GM18867 (cell line): ENCODE data around the gene RBM5.

Experiments
- ATAC-seq: cut with Tn5 transposase; IDR thresholded peaks from one replicate; pipeline ENCODE4 v1.9.1; 2021; ENCODE audit warnings: mild to moderate bottlenecking, moderate library complexity; ENCODE audit not compliant: unreplicated experiment

RBM5 gene

DNA sequence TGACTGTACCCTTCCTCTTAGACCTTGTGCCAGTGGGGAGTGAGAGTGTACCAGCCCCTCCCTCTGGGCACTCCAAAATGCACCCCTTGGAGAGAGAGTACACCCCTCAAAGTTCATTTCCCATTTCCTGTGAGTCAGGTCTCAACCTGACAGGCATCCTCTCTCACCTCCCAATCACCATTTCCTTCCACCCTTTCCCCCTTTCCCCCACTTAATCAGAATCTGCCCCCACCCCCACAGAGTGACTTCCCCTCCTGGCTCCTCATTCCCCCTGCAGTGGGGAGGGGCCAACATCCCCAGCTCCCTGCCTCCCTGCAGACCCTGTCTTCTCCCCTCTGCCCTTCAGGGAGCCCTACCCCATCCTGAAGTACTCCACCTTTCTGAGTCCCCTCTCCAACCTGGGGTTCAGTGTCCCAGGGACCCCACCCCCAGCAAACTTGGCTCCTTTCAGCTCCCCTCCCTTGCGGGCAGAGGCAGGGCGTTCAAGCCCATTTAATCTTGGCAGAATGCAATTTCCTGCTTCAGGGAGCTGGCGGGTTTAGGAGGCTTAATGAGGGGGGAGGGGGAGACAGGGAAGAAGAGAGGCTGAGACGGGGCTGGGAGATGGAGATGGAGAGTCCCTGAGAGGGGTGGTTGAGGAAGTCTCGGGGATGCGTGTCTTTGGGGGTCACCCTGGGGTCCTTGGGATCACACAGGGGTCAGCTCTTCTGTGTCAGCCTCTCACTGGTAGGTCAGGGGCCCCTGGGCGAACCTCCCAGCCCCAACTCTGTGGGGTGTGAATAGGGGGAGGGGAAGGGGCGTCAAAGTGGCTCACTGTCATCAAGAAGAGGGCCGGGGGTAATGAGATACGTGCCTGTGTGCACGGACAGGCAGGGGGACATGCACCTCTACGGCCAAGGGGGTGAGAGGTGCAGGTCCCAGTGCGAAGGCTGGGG, 49.8 kb downstream of the RBM5 start:
- no peak for ATAC-seq

DNA sequence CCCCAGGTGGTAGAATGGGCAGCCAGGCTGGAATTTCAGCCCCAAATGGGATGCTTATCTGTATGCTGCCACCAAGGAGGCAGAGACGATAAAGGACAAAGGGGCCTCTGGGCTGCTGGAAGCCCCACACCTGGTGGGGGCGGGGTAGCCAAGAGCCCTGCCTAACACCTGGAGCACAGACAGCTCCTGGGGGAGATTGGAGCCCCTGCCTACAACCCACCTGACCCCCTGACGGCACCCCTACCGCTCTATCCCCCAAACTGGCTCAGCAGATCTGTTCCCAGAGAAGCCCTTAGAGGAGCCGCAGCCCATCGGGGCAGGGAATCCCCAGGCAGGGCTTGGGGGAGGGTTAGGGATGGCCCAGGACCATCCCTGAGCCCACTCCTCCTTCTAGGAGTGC, 50.6 kb downstream of the RBM5 start:
- no peak for ATAC-seq

DNA sequence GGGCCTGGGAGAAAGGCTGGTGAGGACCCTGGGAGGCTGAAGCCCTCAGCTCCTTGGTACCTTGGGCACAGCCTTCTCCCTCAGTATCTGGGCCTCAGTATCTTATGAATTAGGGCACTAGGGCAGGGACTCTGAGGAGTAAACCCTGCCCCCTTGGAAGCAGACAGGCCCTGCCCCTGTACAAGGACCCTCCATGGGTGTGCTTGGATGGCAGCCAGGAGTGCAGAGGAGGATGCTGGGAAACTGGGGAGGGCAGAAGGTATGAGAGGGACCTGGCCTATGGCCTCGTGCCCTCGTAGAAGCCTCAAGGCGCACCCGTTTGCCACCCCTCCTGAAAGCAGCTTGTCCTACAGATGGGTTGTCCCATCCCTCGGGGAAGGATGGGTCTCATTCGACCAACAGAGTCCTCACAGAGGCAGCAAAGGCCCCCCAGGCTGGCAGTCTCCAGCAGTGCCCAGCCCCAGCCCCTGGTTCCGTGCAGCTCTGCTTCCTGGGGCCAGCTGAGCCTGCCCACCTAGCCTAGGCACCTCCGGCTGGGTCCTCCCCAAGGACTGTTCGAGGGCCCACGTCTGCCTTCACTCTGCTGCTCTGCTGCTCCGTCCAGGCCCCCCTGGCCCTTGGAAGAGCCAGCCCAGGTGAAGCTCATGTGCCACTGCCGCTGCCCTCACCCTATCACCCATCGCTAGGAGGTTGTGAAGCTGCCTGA, 51.2 kb downstream of the RBM5 start:
- no peak for ATAC-seq

DNA sequence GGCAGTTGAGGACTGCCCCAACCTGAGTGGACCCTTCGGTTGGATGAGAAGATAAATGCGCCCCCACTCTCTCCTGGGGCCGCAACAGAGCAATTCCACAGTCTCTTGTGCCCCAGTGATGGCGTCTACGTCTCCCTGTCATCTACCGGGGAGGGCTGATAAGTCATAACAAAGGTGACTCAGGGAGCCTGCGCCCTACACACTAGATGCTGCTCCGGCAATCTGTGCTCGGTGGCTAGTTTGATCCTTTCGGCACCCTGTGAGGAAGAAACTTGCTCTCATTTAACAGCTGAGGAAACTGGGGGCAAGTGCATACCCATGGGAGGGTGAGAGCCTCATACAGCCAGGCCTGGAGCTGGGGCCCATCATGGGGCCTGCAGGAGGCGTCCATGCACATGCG, 52.3 kb downstream of the RBM5 start:
- no peak for ATAC-seq

DNA sequence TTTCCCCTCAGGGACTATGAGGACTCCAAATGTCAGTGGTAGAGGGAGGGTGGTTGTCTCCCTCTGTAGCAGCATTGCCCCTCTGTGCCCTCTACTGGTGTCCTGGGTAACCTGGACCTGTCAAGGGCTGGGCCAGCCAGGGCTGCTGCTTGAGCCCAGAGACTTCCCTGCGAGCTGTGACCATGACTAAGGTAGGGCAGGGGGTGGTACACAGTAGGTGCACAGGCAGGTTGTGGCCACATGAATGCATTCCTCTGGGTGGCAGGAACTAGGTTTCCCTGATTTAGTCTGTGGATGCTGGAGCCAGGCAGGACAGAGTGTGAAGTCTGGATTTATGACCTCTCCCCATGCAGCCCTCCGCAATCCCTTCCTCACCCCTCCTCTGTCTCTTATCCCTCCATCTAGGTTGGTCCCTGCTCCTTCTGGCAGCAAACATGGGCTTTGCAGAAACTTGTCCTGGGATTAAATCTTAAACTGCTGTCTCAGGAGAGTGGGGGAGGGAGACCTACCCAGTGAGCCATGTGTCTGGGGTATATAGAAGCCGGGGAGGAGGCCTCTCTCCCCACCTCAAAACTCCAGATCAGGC, 57.7 kb downstream of the RBM5 start:
- no peak for ATAC-seq

DNA sequence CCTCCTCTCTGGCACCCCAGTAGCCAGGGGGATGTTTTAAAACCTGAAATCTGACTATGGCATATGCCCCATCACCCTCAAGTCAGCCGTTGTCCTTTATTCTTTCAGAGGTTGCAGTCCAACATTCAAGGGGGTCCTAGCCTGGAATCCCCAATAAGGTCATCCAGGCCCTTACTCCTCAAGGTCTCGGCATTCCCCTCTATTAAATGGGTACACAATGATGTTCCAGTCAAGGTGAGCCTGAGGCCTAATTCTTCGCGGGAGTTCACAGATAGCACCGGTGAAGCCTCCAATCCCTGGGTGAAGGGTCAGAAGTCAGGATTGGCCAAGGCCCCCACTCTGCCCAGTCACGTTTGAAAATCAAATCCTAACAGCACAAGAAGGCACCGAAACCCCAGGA, 58.3 kb downstream of the RBM5 start:
- no peak for ATAC-seq

DNA sequence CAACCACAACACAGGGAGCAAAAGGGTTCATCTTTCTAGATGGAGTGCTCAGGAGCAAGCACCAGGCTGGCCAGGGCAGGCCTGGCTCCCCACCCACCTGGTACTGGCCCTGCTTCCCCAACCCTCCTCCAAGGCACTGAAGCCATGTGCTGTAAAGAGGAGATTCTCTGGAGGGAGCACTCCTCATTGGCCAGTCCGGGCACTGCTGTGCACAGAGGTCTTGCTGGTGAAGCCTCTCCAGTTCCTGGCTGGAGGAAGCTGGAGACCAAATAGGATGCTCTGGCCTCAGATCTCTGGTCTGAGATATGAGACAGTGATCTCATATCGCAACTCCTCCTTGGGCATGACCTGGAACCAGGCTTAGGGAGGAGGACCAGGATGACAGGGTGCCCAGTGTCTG, 58.7 kb downstream of the RBM5 start:
- ATAC-seq, result no peak

DNA sequence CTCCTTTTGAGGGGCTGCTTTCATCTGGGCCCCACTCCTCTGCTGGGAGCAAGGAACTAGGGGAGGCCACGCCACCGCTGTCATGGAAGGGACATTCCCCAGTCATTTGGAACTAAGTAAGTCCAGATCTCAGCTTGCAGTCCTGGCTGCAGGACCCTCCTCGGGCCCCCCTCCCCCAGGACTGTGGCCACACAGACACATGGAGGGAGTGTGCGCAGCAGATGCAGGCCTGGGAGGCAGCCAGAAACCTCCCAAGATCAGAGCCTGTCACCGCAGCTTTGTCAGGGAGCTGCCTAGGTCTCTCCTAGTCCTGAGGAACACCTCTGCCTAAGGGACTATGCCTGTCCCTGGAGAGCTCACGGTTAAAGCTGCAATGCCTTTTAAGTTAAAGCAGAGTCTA, 59.1 kb downstream of the RBM5 start:
- no peak for ATAC-seq

DNA sequence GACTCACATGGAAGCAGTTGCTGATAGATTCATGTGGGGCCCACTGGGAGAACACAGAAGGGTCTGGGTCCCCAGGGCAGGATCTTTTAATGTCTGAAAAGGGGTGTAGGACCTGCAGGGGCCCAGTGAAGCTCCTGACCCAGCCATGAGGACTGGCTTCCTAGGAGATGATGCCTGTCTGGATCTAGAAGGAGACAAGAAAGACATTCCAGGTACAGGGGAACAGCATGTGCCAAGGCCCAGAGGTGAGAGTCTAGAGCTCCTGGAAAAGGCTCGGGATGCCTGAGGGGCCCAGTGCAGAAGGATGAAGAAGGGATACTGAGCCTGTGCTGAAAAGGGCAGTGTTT, 61.7 kb downstream of the RBM5 start:
- no peak for ATAC-seq

DNA sequence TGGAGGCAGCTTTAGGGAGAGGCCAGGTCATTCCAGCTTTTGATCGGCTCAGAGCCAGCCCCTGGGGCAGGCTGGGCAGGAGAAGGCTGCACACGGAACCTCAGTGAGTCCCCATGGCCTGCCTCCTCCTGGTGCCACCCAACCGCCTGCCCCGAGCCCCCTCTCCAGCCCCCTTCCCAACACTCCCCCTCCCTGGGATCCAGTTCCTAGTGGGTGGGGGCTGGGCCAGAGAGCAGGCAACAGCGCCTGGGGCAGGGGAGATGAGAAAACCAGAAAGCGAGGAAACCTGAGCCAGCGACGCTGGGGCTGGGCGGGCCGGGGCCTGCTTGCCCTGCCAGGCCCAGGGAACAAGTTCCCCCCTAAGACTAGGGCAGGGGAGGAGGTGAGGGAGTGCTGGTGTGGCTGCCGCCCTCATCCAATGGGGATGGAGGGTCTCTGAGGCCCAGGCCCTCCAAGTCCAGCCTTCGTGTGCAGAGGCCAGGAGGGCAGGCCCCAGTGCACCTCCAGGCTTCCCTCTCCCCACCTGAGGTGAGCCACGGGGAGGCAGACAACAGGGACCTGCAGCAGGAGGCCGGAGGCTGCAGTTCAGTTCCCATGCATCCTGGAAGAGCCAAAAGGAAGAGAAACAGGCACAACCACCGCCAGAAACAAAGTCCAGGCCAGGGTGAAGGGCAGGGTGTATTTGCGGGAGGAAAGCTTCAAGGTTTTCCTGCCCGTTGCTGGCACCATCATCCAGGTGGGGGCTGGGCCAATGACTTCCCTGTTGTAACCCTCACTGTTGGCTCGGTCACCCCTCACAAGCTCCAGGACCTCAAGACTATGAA, 62.4 kb downstream of the RBM5 start:
- no peak for ATAC-seq

DNA sequence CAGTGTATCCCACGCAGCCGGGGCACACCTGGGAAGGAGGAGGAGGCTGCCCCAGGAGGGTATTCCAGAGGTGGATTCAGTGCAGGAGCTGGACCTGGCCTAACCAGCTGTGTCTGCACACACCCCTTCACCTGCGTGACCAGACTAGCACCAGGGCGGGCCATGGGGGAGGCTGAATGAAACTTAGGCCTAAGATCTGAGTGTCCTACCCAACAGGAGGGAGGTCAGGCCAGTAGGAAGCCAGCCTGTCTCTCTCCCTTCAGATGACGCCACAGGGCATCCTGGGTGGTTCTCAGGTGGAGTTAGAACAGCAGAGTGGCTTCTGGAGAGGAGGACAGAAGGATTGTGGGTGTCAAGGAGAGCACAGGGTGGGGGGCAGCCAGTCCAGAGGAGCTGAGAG, 63.0 kb downstream of the RBM5 start:
- ATAC-seq, result no peak

DNA sequence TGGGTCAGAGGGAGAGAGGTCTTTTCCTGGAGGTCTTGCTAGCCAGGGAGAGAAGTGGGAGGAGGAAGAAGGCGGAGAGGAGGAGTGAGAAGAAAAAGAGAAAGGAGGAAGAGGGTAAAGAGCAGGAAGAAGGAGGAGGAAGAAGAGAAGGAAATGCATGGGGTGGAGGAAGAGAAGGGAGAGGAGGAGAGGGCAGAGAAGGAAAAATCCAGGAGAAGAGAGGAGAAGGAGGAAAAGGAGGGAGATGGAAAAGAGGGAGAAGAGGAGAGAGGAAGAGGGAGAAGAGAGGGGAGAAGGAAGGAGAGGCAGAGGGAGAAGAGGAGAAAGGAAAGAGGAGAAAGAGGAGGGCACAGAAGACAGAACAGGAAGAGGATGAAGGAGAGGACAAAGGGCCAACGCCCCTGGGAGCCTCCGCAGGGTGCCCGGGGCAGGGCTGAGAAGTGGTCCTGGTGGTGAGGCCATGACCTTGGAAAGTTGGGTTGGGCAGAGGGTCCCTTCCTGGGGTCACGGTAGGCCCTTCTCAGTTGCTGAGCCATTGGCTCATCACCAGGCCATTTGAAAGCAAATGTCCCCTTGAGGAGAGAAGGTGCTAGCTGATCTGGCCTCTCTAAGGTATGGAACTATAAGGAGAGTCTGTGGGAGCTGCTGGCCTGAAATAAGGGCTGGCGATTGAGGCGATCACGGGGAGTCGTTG, 65.2 kb downstream of the RBM5 start:
- no peak for ATAC-seq

DNA sequence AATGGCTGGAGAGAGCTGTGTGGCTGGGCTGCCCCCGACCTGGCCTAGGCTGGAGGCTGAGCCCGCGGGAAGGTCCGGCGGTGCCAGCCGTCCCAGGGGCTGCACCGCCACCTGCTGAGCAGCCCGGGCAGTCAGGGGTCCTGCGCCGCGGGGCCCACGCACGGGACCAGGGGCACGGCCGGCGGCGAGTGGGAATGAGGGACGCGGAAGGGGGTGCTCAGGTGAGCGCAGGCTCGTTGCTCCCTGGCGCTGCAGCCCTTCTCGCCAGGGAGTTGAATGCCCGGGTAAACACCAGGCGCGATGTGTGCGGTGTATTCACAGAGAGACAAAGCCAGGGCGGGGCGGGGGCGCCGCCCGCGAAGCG, 65.7 kb downstream of the RBM5 start:
- ATAC-seq, result peak; percentile 25

DNA sequence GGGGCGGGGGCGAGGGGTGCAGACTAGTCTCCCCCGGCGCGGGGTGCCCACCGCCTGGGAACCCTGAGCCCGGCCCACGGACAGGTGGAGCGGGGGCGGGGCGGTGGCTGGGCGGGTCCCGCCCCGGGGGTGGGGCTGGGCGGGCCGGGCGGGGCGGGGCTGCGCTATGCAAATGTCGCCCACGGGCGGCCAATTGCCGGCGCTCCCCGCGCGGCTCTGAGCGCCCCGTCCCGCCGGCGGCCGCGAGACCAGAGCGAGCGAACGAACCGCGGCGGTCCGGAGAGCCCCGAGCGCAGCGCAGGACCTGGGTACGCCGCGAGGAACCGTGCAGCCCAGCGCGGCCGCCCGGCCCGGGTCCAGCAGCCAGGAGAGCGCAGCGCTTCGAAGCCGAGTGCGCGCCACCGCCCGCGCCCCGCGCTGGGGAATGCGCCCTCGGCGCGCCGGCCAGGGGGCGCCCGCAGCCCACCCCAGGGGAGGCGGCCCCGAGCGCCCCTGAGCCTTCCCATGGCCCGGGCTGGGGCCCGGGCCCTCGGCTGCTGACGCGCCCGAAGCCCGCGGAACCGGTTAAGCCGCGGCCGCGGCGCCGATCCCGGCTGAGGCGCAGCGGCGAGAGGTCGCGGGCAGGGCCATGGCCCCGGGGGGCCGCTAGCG, 66.2 kb downstream of the RBM5 start, which contains the start of gene SEMA3F:
TSS of gene SEMA3F (plus strand) at position 485 of the 651 bp plus-strand sequence. CDS start 4,299 bp downstream, outside the sequence.
- peak; percentile 77 for ATAC-seq

DNA sequence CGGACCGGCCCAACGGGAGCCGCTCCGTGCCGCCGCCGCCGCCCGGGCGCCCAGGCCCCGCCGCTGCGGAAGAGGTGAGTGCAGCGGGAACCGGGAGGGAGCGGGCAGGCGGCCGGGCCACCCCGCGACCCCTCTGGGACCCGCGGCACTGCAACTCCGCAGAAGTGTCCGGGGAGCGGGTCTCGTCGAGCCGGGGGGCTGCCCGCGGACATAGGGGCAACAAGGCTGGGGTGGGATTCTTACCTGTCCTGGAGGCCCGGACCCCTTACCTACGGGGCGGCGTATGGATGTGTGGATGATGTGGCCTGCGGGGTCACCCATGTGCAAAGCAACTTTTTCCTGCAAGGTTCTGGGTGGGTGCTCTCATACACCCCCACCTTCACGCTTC, 66.8 kb downstream of the RBM5 start:
- ATAC-seq, result no peak

DNA sequence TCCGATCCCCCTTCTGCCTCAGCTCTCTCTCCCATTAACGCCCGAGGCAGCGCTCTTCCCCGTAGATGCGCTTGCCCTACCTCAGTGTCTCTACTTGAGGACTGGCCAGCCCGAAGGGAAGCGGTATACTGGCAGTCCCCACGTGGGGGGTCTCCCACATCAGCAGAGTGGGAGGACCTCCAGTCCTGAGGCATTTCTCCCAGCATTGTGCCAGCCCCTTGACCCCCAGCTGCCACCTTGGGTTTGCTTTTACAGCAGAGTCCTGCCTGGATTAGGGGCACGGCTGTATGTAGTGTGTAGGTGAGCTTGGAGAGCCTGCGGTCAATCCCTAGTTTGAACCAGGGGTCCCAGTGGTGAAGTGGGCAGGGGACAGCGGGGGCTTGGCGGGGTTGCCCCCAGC, 67.2 kb downstream of the RBM5 start:
- ATAC-seq, result no peak

DNA sequence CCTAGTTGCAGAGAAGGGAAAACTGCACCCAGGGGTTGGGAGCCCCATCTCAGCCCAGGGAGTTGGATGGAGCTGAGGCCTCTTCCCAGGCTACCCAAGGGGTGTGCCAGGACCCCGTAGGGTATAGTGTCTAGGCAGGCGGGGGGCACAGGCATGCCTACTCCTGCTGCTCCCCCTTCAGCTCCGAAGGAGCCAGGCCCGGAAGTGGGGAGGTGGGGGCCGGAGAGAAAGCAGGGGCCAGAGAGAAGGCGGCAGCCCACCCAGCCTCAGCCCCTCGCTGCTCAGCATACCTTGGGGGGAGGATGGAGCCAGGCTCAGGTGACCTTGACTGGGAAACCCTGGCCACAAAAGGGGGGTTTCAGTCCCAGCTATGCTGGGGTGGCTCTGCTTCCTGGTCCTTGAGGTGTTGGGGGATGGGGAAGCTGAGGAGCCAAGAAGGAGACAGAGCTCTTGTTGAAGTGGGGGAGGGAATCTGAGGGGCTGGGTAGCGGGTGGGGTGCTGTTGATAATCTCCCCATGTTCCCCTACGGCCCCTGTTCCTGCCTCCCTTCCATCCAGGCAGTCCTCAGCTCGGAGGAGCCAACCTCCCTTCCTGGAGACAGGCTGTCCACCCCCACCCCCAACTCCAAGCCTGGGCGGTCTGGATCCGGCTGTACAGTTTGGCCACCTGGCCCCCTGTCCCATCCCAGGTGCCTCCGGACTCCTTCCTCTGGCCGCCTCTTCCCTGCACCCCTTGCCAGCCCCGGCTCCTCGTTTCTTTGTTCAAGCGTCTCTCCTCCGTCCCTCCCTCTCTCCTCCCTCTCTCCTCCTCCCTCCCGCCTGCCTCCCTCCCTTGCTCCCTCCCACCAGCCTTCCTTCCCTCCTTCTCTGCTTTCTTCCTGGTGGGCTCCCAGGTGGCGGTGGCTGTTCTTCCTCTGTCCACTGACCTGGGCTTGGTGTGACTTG, 68.1 kb downstream of the RBM5 start:
- no peak for ATAC-seq

DNA sequence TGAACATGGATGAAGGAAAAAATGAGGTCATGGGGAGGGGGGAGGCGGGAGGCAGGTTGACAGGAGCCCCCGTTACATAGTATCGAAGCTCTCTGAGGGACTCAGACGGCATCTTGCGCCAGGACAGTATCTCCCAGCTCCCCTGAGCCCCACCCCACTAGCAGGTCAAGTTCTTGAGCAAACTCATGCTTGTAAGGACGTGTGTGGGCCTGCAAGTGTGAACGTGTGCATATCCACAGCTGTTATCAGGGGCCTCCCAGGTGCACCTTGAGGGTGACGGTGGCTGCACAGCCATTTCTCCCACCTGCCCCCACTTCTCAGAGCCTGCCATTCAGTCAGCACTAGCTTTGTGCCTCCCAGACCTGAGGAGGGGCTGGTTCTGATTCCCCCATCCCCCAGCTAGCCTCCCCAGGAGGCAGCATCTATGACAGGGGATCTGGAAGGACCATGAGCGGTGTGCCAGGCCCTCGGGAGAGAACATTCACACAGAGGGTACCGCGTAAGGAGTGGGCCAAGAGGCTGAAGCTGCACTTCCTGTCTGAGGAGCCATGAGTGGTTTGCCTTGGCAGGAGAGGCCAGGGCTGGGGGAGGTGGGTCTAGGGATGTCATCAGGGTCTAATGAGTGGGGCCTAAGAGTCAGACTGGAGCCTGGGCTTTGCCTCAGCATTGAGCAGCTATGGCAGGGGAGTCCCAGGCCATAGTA, 69.3 kb downstream of the RBM5 start:
- no peak for ATAC-seq
